Activated T-helper 2 cell treated with anti-CD3 and anti-CD28 coated beads, Interferon-gamma antibody, Interleukin-2, Interleukin-4, amounts not matched to agents 10 μg/mL and 5 μg/mL and 100 μg/mL, durations not matched to agents 14 hours and 24 hours and 36 hours (primary cell): ENCODE measurements around the gene CITED1. TPM values are rescaled to one million over a fixed set of nuclear protein-coding genes. Genes with fewer than 3 reads are reported as not detected.

Source experiments
- DNase-seq: peaks from one replicate; pipeline ENCODE4 v3.0.0; 2021; ENCODE audit warnings: low spot score
- H3K27ac Mint-ChIP-seq: one replicate; pipeline ENCODE4 v1.8.0; 2021; ENCODE audit warnings: mixed read lengths
- H3K27me3 Mint-ChIP-seq: one replicate; pipeline ENCODE4 v1.8.0; 2021; ENCODE audit warnings: low read depth, mixed read lengths
- H3K36me3 Mint-ChIP-seq: one replicate; pipeline ENCODE4 v1.8.0; 2021; ENCODE audit warnings: low read depth, mixed read lengths
- H3K4me1 Mint-ChIP-seq: one replicate; pipeline ENCODE4 v1.8.0; 2021; ENCODE audit warnings: low read depth, mixed read lengths
- H3K4me3 Mint-ChIP-seq: one replicate; pipeline ENCODE4 v1.8.0; 2021; ENCODE audit warnings: low read depth, mild to moderate bottlenecking, moderate library complexity, mixed read lengths
- H3K9me3 Mint-ChIP-seq: one replicate; pipeline ENCODE4 v1.8.0; 2021; ENCODE audit warnings: mixed read lengths
- intact Hi-C: fragments of 100-400 bp; cut with micrococcal nuclease; formaldehyde crosslinking; loops from one replicate; pipeline ENCODE4 v1.15.1; 2023
- total RNA-seq: library from RNA; stranded (reverse); gene quantifications from 2 replicates; pipeline ENCODE4 v1.2.3, GENCODE V29; 2022

Gene CITED1
- total RNA-seq, 1 donor from 2014 or later: not detected

DNA sequence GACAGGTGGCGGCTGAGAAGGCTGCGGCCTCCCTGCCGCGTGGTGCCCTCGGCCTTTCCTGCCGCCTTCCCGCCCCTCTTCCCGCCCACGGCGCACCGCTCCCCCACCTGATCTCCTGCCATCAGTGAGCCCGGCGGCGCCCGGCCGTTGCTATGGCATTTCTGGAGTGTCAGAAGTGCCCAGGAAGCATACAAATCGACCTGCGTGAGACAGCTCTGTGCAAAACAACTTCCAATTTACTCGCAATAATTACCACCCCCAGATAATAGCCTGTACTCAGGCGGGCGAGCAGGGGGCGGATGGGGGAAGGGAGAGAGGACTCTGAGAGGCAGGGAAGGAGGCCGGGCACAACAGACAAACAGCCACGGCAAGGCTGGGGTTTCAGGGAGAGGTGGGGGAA lies 50.3 kb downstream of the CITED1 start:
- Mint-ChIP-seq H3K27ac (no peak overlapping the region), H3K27me3 (peaks cover 28% of the 10 kb centered on the region), H3K9me3 (no peaks in the 10 kb centered on the region), H3K4me1 (no peaks in the 10 kb centered on the region), H3K36me3 (no peaks in the 10 kb centered on the region), H3K4me3 (no peak overlapping the region)
- no peak for DNase-seq
- intact Hi-C loops: no loop called here

DNA sequence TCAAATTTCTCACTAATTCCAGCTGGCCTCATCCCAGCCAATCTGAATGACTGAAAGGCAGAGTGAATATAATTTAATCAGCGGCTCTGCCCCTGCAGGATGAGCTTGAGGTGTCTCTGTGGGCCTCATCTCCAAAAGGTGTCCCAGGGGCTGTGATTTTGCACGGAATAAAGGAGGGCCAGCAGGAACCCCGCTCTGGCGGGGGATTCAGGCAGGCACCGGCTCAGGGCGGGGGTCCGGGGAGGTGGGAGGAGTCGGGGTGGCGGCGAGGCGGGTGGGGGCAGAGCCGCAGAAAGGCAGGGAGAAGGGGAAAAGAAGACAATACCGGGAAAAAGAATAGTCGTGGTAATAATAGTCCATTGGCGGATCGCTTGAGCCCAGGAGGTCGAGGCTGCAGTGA lies 50.9 kb downstream of the CITED1 start:
- H3K27me3 Mint-ChIP-seq: peaks cover 28% of the 10 kb centered on the region
- no peaks in the 10 kb centered on the region for H3K36me3 Mint-ChIP-seq
- H3K9me3 Mint-ChIP-seq: no peaks in the 10 kb centered on the region
- no peak overlapping the region for H3K27ac Mint-ChIP-seq
- intact Hi-C loops: no loop called here
- DNase-seq: no peak
- H3K4me1 Mint-ChIP-seq: no peaks in the 10 kb centered on the region
- H3K4me3 Mint-ChIP-seq: no peak overlapping the region

DNA sequence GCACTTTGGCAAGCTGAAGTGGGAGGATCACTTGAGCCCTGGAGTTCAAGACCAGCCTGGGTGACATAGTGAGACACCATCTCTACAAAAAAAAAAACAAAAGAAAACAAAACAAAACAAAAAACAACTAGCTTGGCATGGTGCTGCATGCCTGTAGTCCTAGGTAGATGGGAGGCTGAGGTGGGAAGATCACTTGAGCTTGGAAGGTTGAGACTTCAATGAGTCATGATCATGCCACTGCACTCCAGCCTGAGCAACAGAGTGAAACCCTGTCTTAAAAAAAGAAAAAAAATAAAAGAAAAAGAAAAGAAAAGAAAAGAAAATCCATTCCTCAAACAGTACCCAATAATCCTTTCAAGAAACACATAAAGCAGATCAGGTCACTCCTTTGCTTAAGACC lies 52.0 kb downstream of the CITED1 start:
- no peak overlapping the region for H3K4me3 Mint-ChIP-seq
- no peaks in the 10 kb centered on the region for H3K4me1 Mint-ChIP-seq
- no peak overlapping the region for H3K27ac Mint-ChIP-seq
- peaks cover 28% of the 10 kb centered on the region for H3K27me3 Mint-ChIP-seq
- H3K36me3 Mint-ChIP-seq: no peaks in the 10 kb centered on the region
- H3K9me3 Mint-ChIP-seq: no peaks in the 10 kb centered on the region
- intact Hi-C loops: no loop called here
- DNase-seq: no peak

Other genes starting within 250 kb of the CITED1 start
- 0.23 and 0.25 TPM in 2 replicates for gene RTL5, start 174.0 kb downstream of the CITED1 start, total RNA-seq
- gene PIN4, start 124.2 kb downstream of the CITED1 start, total RNA-seq: 13.5 and 16.8 TPM in 2 replicates
- gene ERCC6L, start 66.9 kb downstream of the CITED1 start, total RNA-seq: 9.1 and 9.6 TPM in 2 replicates
- 1,131 and 1,154 TPM in 2 replicates for gene RPS4X, start 28.7 kb downstream of the CITED1 start, total RNA-seq